GM18519 (cell line): ENCODE data around the gene PDE2A.

Experiments
- ATAC-seq: cut with Tn5 transposase; IDR thresholded peaks from one replicate; pipeline ENCODE4 v1.9.1; 2021; ENCODE audit warnings: mild to moderate bottlenecking, moderate library complexity; ENCODE audit not compliant: unreplicated experiment, low FRiP score

The PDE2A gene

GRCh38 chr11:72641522-72642042 lies 32.6 kb downstream of the PDE2A start:
- no peak for ATAC-seq

GRCh38 chr11:72639502-72640375 lies 34.5 kb downstream of the PDE2A start:
- no peak for ATAC-seq

- ATAC-seq: no peak
Observed at GRCh38 chr11:72637926-72638325, 36.3 kb downstream of the PDE2A start.

GRCh38 chr11:72637198-72637597 lies 37.0 kb downstream of the PDE2A start:
- no peak for ATAC-seq

GRCh38 chr11:72636376-72636775 lies 37.8 kb downstream of the PDE2A start:
- no peak for ATAC-seq

GRCh38 chr11:72635933-72636332 lies 38.3 kb downstream of the PDE2A start:
- ATAC-seq: no peak

GRCh38 chr11:72635309-72635915 lies 38.8 kb downstream of the PDE2A start:
- no peak for ATAC-seq

- ATAC-seq: no peak
Observed at GRCh38 chr11:72634472-72635095, 39.6 kb downstream of the PDE2A start.

GRCh38 chr11:72634016-72634415 lies 40.2 kb downstream of the PDE2A start:
- ATAC-seq: no peak

GRCh38 chr11:72633068-72633467 lies 41.2 kb downstream of the PDE2A start:
- no peak for ATAC-seq

- no peak for ATAC-seq
Observed at GRCh38 chr11:72631806-72632731, 42.2 kb downstream of the PDE2A start.

GRCh38 chr11:72630104-72630852 lies 43.9 kb downstream of the PDE2A start:
- no peak for ATAC-seq

- no peak for ATAC-seq
Observed at GRCh38 chr11:72629266-72629665, 45.0 kb downstream of the PDE2A start.

- no peak for ATAC-seq
Observed at GRCh38 chr11:72627594-72628281, 46.5 kb downstream of the PDE2A start.

GRCh38 chr11:72626414-72626936 lies 47.7 kb downstream of the PDE2A start:
- no peak for ATAC-seq

GRCh38 chr11:72625691-72626413 lies 48.4 kb downstream of the PDE2A start:
- ATAC-seq: no peak

GRCh38 chr11:72624496-72625201 lies 49.6 kb downstream of the PDE2A start:
- ATAC-seq: no peak
